GM12801 (cell line): ENCODE data around the gene NTMT2.

ENCODE experiments used
- CTCF ChIP-seq: IDR thresholded peaks from one replicate; pipeline ENCODE4 v1.5.1; 2011; ENCODE audit warnings: control low read depth; ENCODE audit not compliant: insufficient read length; ENCODE audit errors: extremely low read depth

NTMT2 gene

GRCh38 chr1:170164103-170164763 lies 18.5 kb downstream of the NTMT2 start:
- no peak for TF ChIP-seq CTCF

GRCh38 chr1:170166518-170167180 lies 20.9 kb downstream of the NTMT2 start:
- no peak for TF ChIP-seq CTCF

- TF ChIP-seq CTCF, result no peak
These were observed 22.5 kb downstream of the NTMT2 start for GRCh38 chr1:170168265-170168664.

- TF ChIP-seq CTCF, result no peak
These were observed 28.6 kb downstream of the NTMT2 start for GRCh38 chr1:170174395-170174794.

- TF ChIP-seq CTCF, result no peak
These were observed 29.3 kb downstream of the NTMT2 start for GRCh38 chr1:170175041-170175440.

- TF ChIP-seq CTCF, result no peak
These were observed 29.7 kb downstream of the NTMT2 start for GRCh38 chr1:170175484-170175883.

GRCh38 chr1:170176772-170177171 lies 31.0 kb downstream of the NTMT2 start:
- TF ChIP-seq CTCF, result no peak
